H9 (cell line): Measurements from ENCODE around the gene RPRD2. TPM values are rescaled to one million over a fixed set of nuclear protein-coding genes. Genes with fewer than 3 reads are reported as not detected.

Experiments used
- DNase-seq: peaks from one replicate; pipeline ENCODE4 v3.0.0-alpha.2; 2017
- H2AFZ ChIP-seq: one replicate; pipeline ENCODE4 v1.6.1; 2013; ENCODE audit warnings: mild to moderate bottlenecking, low read length, control low read depth, moderate library complexity
- H2AK5ac ChIP-seq: 2 replicates; pipeline ENCODE4 v1.6.1; 2013; ENCODE audit warnings: low read length, control low read depth, mixed read lengths; ENCODE audit not compliant: insufficient read length
- H2BK120ac ChIP-seq: one replicate; pipeline ENCODE4 v1.6.1; 2013; ENCODE audit warnings: low read depth, mild to moderate bottlenecking, low read length, control low read depth, inconsistent platforms; ENCODE audit not compliant: poor library complexity, severe bottlenecking
- H2BK12ac ChIP-seq: 2 replicates; pipeline ENCODE4 v1.6.1; 2013; ENCODE audit warnings: low read length, control low read depth, mixed read lengths, low read depth; ENCODE audit not compliant: insufficient read length
- H2BK15ac ChIP-seq: 2 replicates; pipeline ENCODE4 v1.6.1; 2013; ENCODE audit warnings: low read depth, low read length, control low read depth
- H2BK20ac ChIP-seq: one replicate; pipeline ENCODE4 v1.6.1; 2013; ENCODE audit warnings: low read depth, mild to moderate bottlenecking, low read length, control low read depth, inconsistent platforms; ENCODE audit not compliant: poor library complexity, severe bottlenecking
- H2BK5ac ChIP-seq: 2 replicates; pipeline ENCODE4 v1.6.1; 2013; ENCODE audit warnings: low read length, control low read depth, mixed read lengths; ENCODE audit not compliant: insufficient read length
- H3K14ac ChIP-seq: 2 replicates; pipeline ENCODE4 v1.6.1; 2013; ENCODE audit warnings: low read length, control low read depth; ENCODE audit not compliant: insufficient read depth
- H3K18ac ChIP-seq: 2 replicates; pipeline ENCODE4 v1.6.1; 2013; ENCODE audit warnings: low read depth, mild to moderate bottlenecking, mixed read lengths, low read length, control low read depth; ENCODE audit not compliant: insufficient read length
- H3K23ac ChIP-seq: 2 replicates; pipeline ENCODE4 v1.6.1; 2013; ENCODE audit warnings: low read length, control low read depth, mixed read lengths, low read depth; ENCODE audit not compliant: insufficient read length
- H3K23me2 ChIP-seq: 2 replicates; pipeline ENCODE4 v1.6.1; 2013; ENCODE audit warnings: low read depth, mild to moderate bottlenecking, mixed read lengths, low read length, control low read depth; ENCODE audit not compliant: insufficient read length, poor library complexity, severe bottlenecking
- H3K27ac ChIP-seq: 2 replicates; pipeline ENCODE4 v1.5.1; 2013; ENCODE audit warnings: low read length, control low read depth, mixed read lengths, low read depth; ENCODE audit not compliant: insufficient read length
- H3K27me3 ChIP-seq: 2 replicates; pipeline ENCODE4 v1.6.1; 2013; ENCODE audit warnings: low read length, control low read depth, inconsistent platforms; ENCODE audit not compliant: insufficient read depth
- H3K4ac ChIP-seq: 2 replicates; pipeline ENCODE4 v1.6.1; 2013; ENCODE audit warnings: low read depth, mild to moderate bottlenecking, control low read depth, inconsistent platforms, low read length, moderate library complexity
- H3K4me1 ChIP-seq: 2 replicates; pipeline ENCODE4 v1.6.1; 2013; ENCODE audit warnings: low read length, control low read depth, inconsistent platforms; ENCODE audit not compliant: insufficient read depth
- H3K4me2 ChIP-seq: 2 replicates; pipeline ENCODE4 v1.6.1; 2013; ENCODE audit warnings: low read length, control low read depth, mixed read lengths; ENCODE audit not compliant: insufficient read length, insufficient read depth
- H3K56ac ChIP-seq: 2 replicates; pipeline ENCODE4 v1.6.1; 2013; ENCODE audit warnings: low read depth, mild to moderate bottlenecking, mixed read lengths, low read length, control low read depth; ENCODE audit not compliant: insufficient read length
- H3K79me1 ChIP-seq: 2 replicates; pipeline ENCODE4 v1.6.1; 2013; ENCODE audit warnings: low read depth, mild to moderate bottlenecking, moderate library complexity, low read length, control low read depth, inconsistent platforms; ENCODE audit not compliant: insufficient read depth, poor library complexity, severe bottlenecking
- H3K79me2 ChIP-seq: 2 replicates; pipeline ENCODE4 v1.6.1; 2013; ENCODE audit warnings: low read length, control low read depth, inconsistent platforms; ENCODE audit not compliant: insufficient read depth
- H3K9ac ChIP-seq: 2 replicates; pipeline ENCODE4 v1.6.1; 2013; ENCODE audit warnings: low read length, control low read depth, mixed read lengths; ENCODE audit not compliant: insufficient read length; ENCODE audit errors: extremely low read depth
- H3K9me3 ChIP-seq: one replicate; pipeline ENCODE4 v1.6.1; 2013; ENCODE audit warnings: low read depth, low read length, inconsistent platforms; ENCODE audit not compliant: control insufficient read depth
- H3T11ph ChIP-seq: one replicate; pipeline ENCODE4 v1.6.1; 2013; ENCODE audit warnings: mild to moderate bottlenecking, low read length, control low read depth, inconsistent platforms
- H4K20me1 ChIP-seq: one replicate; pipeline ENCODE4 v1.6.1; 2013; ENCODE audit not compliant: control insufficient read depth, insufficient read length, insufficient read depth
- H4K5ac ChIP-seq: 2 replicates; pipeline ENCODE4 v1.6.1; 2013; ENCODE audit warnings: low read depth, mild to moderate bottlenecking, mixed read lengths, low read length, control low read depth; ENCODE audit not compliant: insufficient read length
- H4K8ac ChIP-seq: replicated peaks from 2 replicates; pipeline ENCODE4 v1.6.1; 2013; ENCODE audit warnings: low read length, control low read depth, mixed read lengths, low read depth; ENCODE audit not compliant: insufficient read length
- H4K91ac ChIP-seq: 2 replicates; pipeline ENCODE4 v1.6.1; 2013; ENCODE audit warnings: low read depth, mild to moderate bottlenecking, moderate library complexity, mixed read lengths, low read length, control low read depth; ENCODE audit not compliant: insufficient read length
- H3K27ac Mint-ChIP-seq, 3 experiments: 2 replicates in 2 of 3; 3 replicates in 1 of 3; pipeline ENCODE4 v1.8.0; 2020 to 2021; ENCODE audit warnings: mixed read lengths in 3 of 3, mild to moderate bottlenecking in 1 of 3, moderate library complexity in 1 of 3
- H3K27me3 Mint-ChIP-seq: 2 replicates; pipeline ENCODE4 v1.8.0; 2021; ENCODE audit warnings: low read depth, mild to moderate bottlenecking, moderate library complexity, mixed read lengths
- H3K36me3 Mint-ChIP-seq, 3 experiments: 2 replicates in 2 of 3; 3 replicates in 1 of 3; pipeline ENCODE4 v1.8.0; 2020 to 2021; ENCODE audit warnings: low read depth in 3 of 3, mixed read lengths in 3 of 3; ENCODE audit not compliant: insufficient read depth in 1 of 3
- H3K4me1 Mint-ChIP-seq, 2 experiments: 2 replicates each; pipeline ENCODE4 v1.8.0; 2020; ENCODE audit warnings: mixed read lengths in 2 of 2
- H3K4me3 Mint-ChIP-seq, 2 experiments: 2 replicates in 1 of 2; 3 replicates in 1 of 2; pipeline ENCODE4 v1.8.0; 2020 to 2021; ENCODE audit warnings: mild to moderate bottlenecking in 2 of 2, mixed read lengths in 2 of 2, moderate library complexity in 1 of 2
- H3K9me3 Mint-ChIP-seq, 2 experiments: 2 replicates in 1 of 2; 3 replicates in 1 of 2; pipeline ENCODE4 v1.8.0; 2020; ENCODE audit warnings: mild to moderate bottlenecking in 2 of 2, mixed read lengths in 2 of 2, moderate library complexity in 1 of 2
- WGBS: extraction: QIAGEN DNeasy Blood & Tissue Kit; methylation state at CpG from one replicate; pipeline ENCODE4 v1.1.7; 2013; ENCODE audit warnings: missing lambda C conversion rate, low lambda C conversion rate, mixed read lengths; ENCODE audit not compliant: insufficient read length; ENCODE audit errors: extremely low coverage; 5-methylcytosine and 5-hydroxymethylcytosine counted together
- total RNA-seq: library from RNA; stranded (reverse); gene quantifications from 2 replicates; pipeline ENCODE4 v1.2.1, GENCODE V29; 2021
- TF ChIP-seq, protein P1 (sequence below): fragments of 200-600 bp; sonication (generic); conservative IDR thresholded peaks from 3 replicates; pipeline ENCODE4 v1.8.0; 2021; ENCODE audit warnings: antibody characterized with exemption, mild to moderate bottlenecking

The RPRD2 gene
- total RNA-seq, 1 experiment from 2014 or later: 39.0 TPM

DNA sequence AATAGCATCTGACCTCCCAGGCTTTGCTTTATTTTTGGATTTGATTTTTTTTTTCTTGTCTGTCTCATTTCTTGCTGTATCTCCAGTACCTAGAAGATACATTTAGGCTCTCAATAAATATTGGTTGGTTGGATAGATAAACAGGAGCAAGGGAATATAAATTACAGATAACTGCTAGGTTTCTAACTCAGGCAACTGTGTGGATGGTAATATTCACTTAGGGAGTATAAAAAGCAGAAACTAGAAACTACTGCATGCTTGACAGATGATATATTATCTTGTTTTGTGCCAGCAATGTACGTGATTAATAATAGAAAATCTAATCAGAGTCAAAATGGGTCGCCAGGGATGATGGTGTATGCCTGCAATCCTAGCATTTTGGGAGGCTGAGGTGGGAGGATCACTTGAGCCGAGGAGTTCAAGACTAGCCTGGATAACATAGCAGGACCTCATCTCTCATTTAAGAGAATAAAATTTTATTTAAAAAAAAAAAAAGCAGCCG is 92.2 kb downstream of the RPRD2 start:
- Histone ChIP-seq H3K56ac (no peak overlapping the region), H3K9me3 (no peaks in the 10 kb centered on the region), H2AFZ (no peak overlapping the region), H3K79me2 (no peaks in the 10 kb centered on the region), H2BK5ac (no peak overlapping the region), H2BK120ac (no peak overlapping the region), H2BK12ac (no peak overlapping the region), H3K18ac (no peak overlapping the region), H3K4me1 (no peaks in the 10 kb centered on the region), H3K4me2 (no peak overlapping the region), H3K79me1 (no peaks in the 10 kb centered on the region), H3T11ph (no peak overlapping the region), H4K91ac (no peak overlapping the region), H3K27me3 (no peaks in the 10 kb centered on the region), H4K5ac (no peak overlapping the region), H3K9ac (no peak overlapping the region), H3K23me2 (no peaks in the 10 kb centered on the region), H3K23ac (no peak overlapping the region), H2BK20ac (no peak overlapping the region), H3K27ac (no peak overlapping the region), H3K4ac (no peak overlapping the region), H2AK5ac (no peak overlapping the region), H4K8ac (no peak overlapping the region), H4K20me1 (no peaks in the 10 kb centered on the region), H2BK15ac (no peak overlapping the region), H3K14ac (no peak overlapping the region)
- H3K4me1 Mint-ChIP-seq: no peaks in the 10 kb centered on the region
- no CpG with 5 or more reads among the region's 4 CpGs for WGBS
- no peak overlapping the region for H3K27ac Mint-ChIP-seq
- H3K36me3 Mint-ChIP-seq: peaks cover 8 to 68% (median 39%) of the 10 kb centered on the region in 3 experiments; a peak in 6 of 7 replicates
- no peaks in the 10 kb centered on the region for H3K27me3 Mint-ChIP-seq
- no peak overlapping the region for H3K4me3 Mint-ChIP-seq
- TF ChIP-seq, protein P1, sequence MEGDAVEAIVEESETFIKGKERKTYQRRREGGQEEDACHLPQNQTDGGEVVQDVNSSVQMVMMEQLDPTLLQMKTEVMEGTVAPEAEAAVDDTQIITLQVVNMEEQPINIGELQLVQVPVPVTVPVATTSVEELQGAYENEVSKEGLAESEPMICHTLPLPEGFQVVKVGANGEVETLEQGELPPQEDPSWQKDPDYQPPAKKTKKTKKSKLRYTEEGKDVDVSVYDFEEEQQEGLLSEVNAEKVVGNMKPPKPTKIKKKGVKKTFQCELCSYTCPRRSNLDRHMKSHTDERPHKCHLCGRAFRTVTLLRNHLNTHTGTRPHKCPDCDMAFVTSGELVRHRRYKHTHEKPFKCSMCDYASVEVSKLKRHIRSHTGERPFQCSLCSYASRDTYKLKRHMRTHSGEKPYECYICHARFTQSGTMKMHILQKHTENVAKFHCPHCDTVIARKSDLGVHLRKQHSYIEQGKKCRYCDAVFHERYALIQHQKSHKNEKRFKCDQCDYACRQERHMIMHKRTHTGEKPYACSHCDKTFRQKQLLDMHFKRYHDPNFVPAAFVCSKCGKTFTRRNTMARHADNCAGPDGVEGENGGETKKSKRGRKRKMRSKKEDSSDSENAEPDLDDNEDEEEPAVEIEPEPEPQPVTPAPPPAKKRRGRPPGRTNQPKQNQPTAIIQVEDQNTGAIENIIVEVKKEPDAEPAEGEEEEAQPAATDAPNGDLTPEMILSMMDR: no peak
- no peaks in the 10 kb centered on the region for H3K9me3 Mint-ChIP-seq
- no peak for DNase-seq
